DND-41 (cell line): ENCODE data around the gene ZSCAN12.

ENCODE experiments used
- EZH2 ChIP-seq: IDR thresholded peaks from 3 replicates; pipeline ENCODE4 v1.6.1; 2012; ENCODE audit warnings: borderline replicate concordance, low read depth, mild to moderate bottlenecking, moderate library complexity, low read length, inconsistent platforms; ENCODE audit not compliant: severe bottlenecking
- TF ChIP-seq, protein P1 (sequence below): IDR thresholded peaks from 2 replicates; pipeline ENCODE4 v1.5.1; 2012; ENCODE audit warnings: borderline replicate concordance, low read length, moderate library complexity, mild to moderate bottlenecking; ENCODE audit not compliant: poor library complexity, severe bottlenecking; ENCODE audit errors: extremely low read depth

DNA sequence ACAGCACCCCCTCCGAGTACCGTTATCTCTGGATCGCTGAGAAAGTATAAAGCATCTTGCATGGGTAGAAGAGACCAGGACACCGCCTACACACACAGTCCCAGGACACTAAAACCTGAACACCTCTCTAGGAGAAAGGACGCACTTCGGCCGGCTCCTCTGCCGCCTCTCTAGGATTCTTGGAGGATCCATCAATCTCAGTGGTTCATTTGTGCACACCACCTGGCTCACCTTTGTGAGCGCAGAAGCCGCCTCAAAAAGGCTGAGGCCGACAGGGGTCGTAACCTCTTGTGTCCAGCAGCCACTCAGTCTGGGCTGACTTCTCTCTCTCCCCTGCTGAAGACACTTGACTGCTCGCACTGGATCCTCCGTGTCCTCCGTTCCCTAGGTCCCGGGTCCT lies 30.2 kb upstream of the ZSCAN12 start:
- TF ChIP-seq, protein P1, sequence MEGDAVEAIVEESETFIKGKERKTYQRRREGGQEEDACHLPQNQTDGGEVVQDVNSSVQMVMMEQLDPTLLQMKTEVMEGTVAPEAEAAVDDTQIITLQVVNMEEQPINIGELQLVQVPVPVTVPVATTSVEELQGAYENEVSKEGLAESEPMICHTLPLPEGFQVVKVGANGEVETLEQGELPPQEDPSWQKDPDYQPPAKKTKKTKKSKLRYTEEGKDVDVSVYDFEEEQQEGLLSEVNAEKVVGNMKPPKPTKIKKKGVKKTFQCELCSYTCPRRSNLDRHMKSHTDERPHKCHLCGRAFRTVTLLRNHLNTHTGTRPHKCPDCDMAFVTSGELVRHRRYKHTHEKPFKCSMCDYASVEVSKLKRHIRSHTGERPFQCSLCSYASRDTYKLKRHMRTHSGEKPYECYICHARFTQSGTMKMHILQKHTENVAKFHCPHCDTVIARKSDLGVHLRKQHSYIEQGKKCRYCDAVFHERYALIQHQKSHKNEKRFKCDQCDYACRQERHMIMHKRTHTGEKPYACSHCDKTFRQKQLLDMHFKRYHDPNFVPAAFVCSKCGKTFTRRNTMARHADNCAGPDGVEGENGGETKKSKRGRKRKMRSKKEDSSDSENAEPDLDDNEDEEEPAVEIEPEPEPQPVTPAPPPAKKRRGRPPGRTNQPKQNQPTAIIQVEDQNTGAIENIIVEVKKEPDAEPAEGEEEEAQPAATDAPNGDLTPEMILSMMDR, result no peak
- no peak for TF ChIP-seq EZH2
